HCEC 1CT (cell line): ENCODE measurements around the gene AQP5.

Experiments
- DNase-seq: peaks from one replicate; pipeline ENCODE4 v3.0.0-alpha.2; 2017

Gene AQP5

DNA sequence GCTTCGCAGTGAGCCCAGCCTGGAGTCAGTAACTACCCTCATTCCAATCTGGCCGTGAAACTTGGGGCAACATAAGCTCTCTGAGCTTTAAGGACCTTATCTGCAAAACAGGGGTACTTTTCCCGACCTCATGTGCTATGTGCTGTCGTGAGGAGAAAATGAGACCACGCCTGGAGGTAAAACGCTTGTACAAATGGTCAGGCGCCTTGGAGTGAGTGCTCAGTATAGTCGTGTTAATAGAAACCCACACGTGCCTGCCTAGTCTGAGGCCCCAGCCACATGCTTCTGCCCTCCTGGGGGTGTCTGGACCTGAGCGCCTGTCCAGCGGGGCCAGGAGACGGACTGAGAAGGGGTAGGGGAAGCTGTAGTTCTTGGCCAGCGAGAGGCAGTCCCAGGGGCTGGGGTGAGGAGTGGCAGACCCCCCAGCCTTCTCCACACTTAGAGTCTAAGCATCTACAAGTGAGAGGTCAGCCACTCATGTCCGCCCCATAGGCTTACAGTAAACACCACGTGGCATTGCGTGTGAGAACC, 4.9 kb downstream of the AQP5 start:
- no peak for DNase-seq

DNA sequence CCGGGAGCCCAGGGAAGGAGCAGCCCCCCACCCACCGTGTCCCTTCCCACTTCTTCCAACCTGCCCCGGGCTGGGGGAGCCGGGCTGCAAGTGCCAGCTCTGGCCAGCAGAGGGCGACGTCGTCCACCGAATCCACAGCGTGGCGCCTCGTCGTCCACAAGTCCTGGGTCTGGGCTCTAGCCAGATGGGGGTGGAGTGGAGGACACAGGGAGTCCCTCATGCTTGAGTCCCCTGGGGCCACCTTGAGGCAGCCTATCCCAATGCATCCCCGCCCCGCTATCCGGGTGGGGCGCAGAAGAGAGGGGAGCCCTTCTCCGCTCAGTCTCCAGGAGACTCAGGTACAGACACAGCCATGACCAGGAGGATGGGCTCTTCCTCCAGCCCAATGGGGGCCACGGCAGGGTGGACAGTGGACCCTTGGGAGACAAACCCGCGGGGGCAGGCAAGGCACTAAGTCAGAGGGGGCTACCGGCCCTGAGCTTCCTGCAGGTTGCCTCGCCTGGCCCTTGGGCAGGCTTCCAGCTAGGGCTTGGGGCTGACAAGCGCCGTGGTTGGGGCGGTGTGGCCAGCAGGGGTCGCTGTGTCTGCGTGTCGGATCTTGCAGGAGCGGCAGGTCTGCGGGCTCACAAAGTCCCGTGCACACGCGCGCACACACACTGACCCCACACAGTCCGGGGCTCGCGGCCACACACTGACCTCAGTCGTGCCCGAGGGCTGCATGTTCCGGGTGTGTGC, 5.5 kb downstream of the AQP5 start:
- DNase-seq = peak; percentile 67

DNA sequence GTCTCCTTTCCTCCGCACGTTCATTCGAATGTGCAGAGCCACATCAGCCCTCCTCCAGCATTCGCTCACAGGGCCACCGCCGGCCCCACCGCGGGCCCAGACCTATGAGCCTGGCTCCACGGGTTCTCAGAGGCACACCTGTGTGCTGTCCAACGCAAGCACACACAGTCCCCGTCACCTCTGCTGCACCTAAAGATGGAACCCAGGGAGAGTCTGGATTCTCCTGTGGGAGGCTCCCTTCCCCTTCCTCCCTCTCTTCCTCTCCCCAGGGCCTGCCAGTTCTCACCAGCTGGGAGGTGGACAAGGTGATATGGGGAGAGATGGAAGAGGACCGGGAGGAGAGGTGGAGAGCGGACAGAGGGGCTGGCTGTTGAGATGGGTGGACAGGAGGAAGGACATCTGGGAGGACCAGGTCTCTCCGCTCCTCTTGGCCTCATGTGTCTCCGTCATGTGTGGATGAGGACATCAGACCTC, 6.1 kb downstream of the AQP5 start:
- DNase-seq = no peak

DNA sequence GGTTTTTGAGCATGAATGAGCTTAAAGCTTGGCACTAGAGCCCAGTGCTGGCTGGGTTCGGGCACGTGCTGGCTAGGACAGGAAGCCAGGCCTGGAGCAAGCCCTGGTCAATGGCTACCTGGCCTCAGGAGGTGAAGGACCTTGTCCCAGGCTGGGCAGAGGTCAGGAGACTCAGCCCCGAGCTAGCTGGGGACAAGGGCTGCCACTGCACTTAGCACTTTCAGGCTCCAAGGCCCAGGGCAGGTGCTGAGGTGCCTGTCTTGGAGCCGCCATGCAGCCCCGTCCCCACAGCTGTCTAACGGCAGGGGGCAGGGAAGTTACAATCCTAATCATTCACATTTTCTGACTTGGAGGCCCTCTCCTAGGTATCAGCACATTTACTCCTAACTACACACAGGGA, 6.8 kb downstream of the AQP5 start:
- no peak for DNase-seq

- no peak for DNase-seq
Measured at GRCh38 chr12:49969027-49969426, 7.4 kb downstream of the AQP5 start.

- no peak for DNase-seq
Measured at GRCh38 chr12:49969651-49970429, 8.2 kb downstream of the AQP5 start.

GRCh38 chr12:49970658-49971057, 9.0 kb downstream of the AQP5 start:
- DNase-seq = no peak

- no peak for DNase-seq
Measured at GRCh38 chr12:49971141-49971540, 9.5 kb downstream of the AQP5 start.

DNA sequence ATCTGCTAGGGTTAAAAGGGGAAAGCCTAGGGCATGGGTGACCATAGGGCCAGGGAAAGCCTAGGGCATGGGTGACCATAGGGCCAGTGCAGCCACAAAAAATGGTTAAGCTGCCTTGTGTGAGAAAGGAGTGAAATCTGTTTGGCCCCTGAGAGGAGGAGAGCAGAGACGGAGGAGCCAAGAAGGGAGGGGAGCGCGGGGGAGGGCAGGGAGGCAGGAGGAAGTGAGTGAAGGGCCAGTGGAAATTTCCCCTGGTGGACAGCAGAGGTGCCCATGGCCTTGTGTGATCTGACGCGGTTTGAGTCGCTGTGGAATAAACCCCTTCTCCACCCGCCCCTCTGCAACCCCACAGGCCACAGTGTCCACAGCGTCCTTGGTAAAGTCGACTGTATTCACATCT, 10.5 kb downstream of the AQP5 start:
- no peak for DNase-seq

DNA sequence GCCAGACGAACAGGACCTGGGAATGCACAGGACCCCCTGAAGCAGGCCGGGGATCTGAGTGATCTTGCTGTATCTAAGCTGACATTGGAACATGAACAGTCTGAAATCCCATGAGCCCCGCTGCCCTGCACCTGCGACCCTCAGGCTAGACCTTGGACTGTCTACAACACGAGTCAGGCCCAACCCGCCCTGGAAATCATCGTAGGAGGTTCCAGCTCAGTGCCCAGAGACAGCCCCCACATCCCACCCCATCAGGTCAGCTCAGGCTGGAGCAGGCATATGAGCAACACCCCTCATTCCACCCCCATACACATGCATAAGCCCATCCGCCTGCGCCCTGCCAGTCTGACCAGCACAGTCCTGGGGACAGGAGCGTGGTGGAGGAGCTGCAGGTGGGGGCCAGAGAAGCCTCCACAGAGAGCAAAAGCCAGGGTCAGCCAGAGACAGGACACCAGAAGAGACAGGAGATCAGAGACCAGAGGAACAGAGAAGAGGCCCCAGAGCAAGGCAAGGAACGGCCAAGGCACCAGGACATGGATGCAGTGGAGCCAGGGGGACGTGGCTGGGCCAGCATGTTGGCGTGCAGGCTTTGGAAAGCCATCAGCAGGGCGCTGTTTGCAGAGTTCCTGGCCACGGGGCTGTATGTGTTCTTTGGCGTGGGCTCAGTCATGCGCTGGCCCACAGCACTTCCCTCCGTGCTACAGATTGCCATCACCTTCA, 11.1 kb downstream of the AQP5 start, which contains the start of gene AQP6:
TSS of gene AQP6 (plus strand) at position 307 of the 720 bp plus-strand sequence. CDS start at position 534, 227 bp downstream.
- DNase-seq = no peak

DNA sequence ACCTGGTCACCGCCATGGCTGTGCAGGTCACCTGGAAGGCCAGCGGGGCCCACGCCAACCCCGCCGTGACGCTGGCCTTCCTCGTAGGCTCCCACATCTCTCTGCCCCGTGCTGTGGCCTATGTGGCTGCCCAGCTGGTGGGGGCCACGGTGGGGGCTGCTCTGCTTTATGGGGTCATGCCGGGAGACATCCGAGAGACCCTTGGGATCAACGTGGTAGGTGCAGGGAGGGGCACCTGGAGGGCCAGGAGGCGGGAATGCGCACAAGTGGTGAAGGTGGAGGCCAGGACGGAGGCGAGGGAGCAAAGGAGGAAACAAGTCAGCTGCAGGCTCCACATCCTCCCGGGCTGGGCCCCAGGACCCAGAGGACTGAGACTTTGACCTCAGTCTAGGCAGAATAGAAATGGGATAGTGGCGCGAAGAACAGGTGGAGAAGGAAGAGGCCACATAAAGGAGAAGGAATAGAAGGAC, 11.7 kb downstream of the AQP5 start:
- no peak for DNase-seq

- DNase-seq = peak; percentile 50
Measured at GRCh38 chr12:49974231-49974675, 12.6 kb downstream of the AQP5 start.

DNA sequence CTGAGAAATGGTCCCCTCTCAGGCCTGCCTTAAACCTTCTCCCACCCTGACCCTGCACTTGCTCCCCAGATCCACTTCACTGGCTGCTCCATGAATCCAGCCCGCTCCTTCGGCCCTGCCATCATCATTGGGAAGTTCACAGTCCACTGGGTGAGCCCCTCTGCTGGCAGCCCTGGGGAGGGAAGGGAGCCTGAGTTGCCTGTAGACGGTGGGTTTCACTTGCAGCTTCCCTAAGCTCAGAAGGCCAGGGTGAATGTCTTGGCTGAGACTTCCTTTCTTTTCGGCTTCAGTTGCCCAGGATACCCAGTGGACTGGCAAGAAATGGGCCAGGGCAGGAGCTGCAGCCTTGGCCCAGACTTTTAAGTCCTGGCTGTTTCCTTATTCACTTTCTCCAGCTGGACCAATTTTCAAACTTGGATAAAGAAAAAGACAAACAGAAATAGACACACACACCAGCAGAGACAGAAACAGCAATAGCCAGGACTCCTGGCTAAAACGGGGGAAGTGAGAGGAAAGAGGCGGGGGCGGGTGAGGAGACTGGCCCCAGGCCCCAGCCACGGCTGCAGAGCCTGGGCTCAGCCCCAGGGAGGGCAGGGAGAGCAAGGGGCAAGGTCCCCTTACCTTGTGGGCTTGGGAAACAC, 13.1 kb downstream of the AQP5 start:
- DNase-seq = no peak

- no peak for DNase-seq
Measured at GRCh38 chr12:49975318-49975761, 13.7 kb downstream of the AQP5 start.

- no peak for DNase-seq
Measured at GRCh38 chr12:49976557-49976956, 14.9 kb downstream of the AQP5 start.

DNA sequence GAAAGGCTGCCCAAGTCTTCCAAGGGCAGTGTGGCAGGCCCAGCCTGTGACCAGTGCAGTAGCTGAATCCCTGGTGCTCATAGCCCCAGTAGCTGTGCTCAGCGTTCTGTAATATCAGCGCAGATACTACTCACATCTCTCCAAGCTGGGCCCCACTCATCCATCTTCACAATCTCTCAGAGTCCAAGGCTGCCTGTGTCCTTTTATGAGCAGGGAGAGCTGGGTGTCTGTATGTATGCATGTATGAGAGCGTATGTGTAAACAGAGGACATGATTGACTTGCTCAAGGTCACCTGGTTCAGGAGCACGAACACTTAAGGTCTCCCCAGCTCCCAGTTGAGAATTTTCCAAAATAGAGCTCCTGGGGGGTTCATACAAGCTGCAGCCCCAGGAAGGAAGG, 16.5 kb downstream of the AQP5 start:
- DNase-seq = no peak

DNA sequence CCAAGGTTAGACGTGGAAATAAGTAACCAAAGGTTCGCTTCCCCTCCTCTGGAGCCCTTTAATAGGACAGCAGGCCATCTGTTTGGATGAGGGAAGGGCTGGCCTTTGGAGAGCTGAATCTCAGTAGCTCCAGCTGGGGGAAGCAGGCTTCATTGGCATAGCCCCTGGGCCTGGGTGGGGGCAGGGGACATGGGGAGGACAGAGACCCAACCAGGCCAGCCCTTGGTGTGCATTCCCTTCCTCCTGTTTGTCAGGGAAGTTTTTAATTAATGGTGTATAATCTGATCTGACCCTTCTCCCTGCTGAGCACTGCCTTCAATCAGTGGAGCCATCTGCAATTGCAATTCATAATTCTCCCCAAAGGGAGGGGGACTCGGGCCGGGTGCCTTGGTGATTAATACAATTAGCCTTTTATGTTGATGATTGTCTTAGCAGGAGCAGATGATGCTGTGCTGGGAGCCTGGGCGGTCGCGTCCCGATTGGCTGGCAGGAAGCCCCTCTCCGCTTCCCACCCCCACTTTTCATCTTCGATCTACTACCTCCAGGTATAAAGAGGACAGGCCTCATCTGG, 17.4 kb downstream of the AQP5 start:
- DNase-seq = no peak

- no peak for DNase-seq
Measured at GRCh38 chr12:49979791-49980190, 18.1 kb downstream of the AQP5 start.

DNA sequence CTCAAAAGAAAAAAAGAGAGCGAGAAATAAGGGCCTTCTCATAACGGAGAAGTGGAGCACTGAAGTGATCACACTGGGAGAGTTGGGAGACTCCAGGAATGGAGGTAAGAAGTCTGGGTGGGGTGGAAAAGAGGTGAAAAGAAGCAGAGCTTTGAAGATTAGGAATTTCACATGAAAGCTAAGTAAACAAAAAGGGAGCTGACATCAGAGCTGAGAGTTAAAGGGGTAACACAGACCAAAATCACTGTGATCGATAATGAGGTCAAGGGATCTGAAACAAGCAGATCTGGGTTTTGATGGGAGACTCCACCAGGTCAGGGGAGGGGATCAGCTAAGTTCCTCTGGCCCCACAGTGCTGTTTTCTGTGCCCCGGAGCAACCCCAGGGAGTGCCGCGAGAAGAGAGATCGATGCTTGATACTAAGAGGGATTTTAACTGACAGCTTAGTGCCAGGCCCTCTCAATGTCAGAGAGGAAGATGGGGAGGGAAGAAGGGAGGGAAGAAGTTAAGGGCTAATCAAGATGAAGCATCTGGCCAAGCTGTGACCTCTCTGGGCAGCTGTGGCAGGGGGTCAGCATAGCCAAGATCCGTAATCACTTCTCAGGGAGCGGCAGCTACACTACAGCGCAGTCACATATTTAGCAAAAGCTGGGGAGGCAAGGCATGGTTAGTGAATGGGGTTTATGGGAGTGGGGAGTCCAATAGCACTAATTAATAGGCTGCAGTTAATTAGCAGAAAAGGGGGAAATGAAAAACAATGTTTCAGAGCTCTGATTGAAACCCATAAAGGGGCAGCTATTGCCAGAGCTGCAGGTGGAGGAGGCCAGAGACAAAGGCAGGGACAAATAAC, 19.1 kb downstream of the AQP5 start:
- DNase-seq = no peak

- peak; percentile 58 for DNase-seq
Measured at GRCh38 chr12:49982246-49983087, 20.8 kb downstream of the AQP5 start.
